HG03103 (cell line): ENCODE measurements around the gene AGAP3.
A peak's percentile ranks its signal among the peaks of the same experiment; 100 is the strongest.

Experiments
- ATAC-seq: cut with Tn5 transposase; IDR thresholded peaks from one replicate; pipeline ENCODE4 v1.9.1; 2021; ENCODE audit warnings: low read depth; ENCODE audit not compliant: unreplicated experiment

AGAP3 gene

DNA sequence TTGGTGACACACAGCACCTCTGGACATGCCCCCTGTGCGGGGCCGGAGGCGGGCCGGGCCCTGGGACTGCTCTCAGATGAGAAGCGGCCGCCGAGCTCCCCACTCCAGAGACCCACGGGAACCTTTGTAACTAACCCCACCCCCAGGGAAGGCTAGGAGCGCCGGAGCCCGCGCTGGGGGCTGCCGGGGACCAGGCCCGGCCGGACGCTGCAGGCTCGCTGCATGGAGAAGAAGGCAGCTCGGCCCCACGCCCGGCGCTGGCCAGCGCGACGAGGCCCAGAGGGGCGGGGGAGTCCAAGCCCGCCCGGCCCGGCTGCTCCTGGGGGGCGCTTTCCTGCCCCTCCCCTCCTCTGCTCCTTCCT is 36.5 kb downstream of the AGAP3 start:
- no peak for ATAC-seq

DNA sequence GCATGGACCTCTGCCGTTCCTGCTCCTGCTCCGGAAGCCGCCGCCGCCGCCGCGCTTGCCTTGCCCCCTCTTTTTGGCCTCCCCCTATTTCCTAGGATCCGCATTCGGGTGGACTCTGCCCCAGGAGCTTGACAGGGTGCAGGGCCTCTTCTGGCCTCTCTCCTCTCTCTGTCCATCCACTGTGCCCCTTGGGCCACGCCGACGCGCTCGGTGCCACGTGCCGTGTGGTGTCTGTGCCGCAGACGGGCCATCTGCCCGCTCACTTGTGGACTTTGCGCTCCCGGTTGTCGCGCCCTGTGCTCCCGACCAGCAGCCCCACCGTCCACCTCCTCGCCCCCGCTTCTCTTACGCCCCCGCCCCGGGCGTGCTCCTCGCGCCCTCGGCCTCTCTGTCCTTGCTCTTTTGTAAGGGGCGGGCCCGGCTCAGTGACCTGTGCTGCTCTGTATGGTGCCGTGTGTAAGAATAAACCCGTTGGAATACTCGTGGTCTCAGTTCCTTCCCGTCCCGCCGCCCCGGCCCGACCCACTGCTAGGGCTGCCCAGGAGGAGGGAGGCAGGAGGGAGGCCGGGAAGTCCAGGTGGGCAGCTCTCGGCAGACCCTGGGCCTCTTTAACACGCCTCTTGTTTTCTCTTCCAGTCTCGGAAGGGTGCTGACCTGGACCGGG is 37.0 kb downstream of the AGAP3 start:
- ATAC-seq: no peak

DNA sequence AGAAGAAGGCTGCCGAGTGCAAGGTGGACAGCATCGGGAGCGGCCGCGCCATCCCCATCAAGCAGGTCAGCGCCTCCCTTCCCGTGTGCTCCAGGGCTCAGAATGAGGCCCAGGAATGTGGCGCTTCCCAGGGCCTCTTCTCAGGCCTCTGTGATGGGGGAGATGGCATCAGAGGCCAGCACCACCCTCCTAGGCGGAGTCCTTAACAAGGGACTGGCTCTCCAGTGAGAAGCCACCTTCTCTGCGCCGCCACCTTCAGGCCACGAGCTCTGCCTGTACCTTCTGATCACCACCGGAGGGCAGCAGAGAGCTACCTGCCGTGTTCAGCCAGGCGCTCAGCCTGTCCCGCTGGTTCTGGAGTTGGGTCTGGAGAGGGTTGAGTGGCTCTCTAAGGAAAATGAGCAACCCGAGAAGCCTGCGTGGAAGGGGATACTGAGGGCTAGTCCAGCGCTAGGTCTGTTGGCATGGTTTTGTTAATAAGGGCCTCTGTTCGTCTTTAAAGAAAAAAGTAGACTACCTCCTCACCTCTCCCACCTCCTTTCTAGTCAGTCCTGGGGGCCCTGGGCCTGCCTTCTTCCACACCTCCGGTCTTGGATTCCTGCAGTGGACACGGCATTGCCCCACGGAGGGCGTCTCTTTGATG is 37.7 kb downstream of the AGAP3 start:
- peak; percentile 69 for ATAC-seq

DNA sequence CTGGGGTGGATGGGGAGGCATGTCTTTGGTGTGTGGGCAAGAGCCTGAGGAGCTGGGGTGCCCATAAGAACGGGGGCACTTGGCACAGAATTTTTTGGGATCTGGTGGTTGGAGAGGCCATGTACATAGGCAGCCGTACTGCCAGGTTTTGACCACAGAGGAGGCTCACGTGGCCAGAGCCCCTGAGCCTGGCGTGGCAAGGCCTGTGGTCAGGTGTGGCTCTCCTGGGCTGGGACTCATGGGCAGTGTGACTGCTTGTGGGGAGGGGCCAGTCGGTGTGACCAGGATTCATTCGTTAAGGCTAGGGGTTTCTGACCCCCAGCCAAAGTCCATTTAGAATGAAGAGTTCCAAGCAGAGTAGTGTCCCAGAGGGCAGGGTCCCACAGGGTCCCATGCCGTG is 38.2 kb downstream of the AGAP3 start:
- ATAC-seq: no peak

DNA sequence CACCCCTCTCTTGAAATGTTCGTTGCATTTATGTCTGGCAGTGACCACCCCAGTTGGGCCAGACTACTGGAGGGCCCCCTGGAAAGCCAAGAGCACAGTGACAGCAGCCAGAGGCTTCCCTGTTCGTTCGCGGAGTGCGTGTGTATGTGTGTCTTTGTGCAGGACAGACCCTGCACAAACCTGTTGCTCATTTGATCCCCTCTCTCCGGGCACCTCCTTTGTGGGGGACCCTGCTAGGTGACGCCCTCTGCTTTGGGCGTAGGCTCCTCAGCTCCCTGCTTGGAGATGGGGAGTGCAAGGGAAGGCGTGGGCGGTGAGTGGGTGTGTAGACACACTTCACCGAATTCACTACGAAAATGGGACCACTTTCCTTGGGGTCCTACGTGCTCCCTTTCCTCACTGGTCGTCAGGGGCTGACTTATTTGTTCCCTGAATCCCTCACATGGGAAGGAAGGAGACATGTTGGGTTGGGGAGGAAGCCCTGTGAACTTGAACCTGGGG is 38.7 kb downstream of the AGAP3 start:
- ATAC-seq: no peak

DNA sequence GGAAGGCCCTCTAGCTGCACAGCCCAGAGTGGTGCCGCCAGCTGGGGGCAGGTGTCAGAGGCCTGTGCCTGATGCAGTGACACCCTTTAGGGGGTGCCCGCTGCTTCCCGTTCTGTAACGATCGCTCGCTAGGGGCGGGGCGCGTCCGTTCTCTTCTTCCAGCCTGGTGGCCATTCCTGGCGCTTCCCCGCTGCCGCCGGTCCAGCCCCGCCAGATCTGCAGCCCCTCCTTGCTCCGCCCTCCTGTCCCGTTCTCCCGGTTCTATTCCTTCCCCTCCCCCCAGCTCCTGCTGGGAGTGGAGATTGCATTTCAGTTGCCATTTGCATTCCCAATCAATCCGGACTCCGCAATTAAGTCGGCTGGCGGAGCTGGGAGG is 39.2 kb downstream of the AGAP3 start:
- no peak for ATAC-seq

DNA sequence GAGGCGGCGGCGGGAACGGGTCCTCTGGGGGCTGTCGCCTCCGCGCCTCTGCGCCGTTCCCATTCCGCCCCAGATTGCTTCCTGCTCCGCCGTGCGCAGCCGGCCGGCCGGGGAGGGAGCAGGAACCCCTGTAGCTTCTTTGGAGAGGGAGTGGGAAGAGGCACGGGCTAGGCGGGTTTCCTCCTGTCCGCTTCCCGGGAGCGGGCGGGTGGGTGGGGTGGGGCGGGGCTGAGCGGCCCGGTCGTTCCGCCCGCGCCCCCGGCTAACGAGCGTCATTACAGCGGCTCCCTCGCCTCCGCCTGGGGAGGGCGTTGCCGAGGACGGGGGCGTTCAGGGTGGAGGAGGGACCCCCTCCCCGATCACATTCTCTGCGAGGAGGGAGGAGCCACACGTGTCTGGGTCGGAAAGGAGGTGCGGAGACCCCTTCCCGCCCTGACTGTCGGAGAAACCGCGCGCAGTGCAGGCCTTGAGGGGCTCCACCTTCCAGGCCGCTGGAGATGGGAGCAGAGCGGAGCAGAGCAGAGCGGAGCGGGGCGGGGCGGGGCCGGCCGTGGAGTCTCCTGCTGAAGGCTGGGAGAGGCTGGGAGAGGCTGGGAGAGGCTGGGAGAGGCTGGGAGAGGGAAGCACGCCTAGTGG is 39.7 kb downstream of the AGAP3 start:
- no peak for ATAC-seq

DNA sequence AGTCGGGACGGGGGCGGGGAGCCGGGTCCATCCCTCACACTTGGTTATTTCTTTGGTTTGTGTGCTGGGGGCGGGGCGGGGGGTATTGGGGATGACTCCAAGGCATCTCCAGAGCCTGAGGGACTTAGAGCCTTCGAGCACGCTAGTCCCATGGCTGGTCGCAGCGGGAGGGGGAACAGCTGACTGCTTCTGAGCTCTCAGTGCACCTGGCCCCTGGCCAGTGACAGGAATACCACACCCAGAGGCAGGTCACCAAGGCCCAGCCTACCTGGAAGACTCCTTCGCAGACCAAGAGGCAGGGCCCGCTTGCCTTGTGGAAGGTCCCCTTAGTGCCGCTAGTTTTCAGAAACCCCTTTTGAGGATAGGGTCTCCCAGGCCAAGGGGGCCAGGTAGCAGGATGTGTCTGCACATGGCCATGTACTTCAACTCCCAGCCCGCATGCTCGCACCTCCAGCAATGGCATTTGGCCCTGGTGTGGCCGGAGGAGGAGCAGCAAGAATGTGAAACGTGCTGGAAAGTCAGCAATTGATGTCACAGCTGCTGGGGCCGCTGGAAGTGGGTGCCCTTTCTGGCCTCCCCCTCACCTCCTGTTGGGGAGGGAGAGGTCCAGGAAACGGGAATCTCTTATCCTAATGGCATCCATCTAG is 40.3 kb downstream of the AGAP3 start:
- no peak for ATAC-seq

DNA sequence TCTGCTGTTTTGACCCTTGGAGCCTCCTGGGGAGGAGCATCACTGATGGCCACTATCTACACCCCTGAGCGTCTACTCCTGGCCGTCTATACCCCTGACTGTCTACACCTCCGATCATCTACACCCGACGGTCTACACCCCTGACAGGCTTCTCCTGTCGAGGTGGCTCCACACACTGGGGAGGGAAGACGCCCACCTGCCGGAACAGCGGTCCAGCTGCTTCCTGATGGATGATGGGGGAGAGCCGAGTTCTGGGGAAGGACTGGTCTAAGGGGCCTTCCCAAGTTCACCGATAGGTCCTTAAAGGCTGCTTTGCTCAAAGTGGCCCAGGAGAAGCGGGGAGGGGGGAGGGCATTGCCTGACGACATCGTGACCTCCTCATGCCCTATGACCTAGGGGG is 41.9 kb downstream of the AGAP3 start:
- ATAC-seq: no peak

DNA sequence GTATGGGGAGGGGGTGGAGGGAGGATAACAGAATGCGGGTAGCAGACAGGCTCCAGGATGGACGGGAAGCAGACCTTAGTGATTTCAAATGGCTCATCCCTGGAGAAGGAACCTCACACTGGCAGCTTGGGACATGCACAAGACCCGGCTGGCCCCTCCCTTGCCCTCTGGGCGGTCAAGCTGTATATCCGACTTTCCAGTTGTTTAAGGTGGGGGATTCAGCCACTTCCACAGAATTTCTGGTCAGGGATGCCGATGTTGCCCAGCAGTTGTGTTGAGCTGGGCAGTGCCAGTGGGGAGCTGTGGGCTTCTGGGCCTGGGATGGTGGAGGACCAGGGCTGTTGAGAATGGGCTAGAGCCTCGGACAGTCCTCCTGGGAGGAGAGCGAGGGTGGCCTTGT is 42.4 kb downstream of the AGAP3 start:
- no peak for ATAC-seq

DNA sequence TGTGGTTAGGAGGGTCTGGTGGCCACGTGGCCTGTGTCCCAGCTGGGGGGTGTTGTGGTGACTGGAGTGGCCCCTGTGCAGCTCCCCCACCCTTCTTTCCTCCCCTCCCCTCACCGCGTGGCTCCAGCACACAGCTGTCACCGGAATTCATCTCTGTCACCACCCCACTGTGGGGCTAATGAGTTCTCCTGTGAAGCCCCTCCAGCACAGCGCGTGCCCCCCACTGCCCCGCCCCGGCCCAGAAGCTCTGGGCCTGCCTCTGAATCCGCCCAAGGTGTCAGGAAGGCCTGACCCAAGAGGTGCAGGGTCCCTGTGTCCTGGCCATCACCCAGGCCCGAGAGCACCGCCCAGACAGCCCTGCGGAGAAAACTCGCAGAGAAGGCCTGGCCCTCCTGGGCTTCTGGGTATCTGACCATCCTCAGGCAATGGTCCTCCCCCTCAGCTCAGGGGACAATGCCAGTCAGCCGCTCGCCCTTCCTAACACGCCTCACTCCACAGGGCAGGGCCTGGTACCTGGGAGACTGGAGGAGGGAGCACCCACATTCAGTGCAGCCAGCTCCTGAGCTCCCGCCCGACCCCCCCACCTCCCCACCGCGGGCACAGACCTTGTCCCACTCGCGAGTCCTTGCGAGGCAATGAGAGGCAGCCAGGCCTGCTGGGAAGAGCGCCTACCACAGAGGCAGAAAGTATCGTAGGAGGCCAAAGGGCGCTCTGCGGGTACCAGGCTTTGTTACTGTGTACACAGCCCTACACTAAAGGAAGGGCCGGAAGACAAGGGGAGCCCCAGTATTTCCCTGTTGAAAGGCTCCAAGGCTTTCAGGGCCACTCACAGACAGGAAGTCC is 43.1 kb downstream of the AGAP3 start:
- ATAC-seq: no peak

DNA sequence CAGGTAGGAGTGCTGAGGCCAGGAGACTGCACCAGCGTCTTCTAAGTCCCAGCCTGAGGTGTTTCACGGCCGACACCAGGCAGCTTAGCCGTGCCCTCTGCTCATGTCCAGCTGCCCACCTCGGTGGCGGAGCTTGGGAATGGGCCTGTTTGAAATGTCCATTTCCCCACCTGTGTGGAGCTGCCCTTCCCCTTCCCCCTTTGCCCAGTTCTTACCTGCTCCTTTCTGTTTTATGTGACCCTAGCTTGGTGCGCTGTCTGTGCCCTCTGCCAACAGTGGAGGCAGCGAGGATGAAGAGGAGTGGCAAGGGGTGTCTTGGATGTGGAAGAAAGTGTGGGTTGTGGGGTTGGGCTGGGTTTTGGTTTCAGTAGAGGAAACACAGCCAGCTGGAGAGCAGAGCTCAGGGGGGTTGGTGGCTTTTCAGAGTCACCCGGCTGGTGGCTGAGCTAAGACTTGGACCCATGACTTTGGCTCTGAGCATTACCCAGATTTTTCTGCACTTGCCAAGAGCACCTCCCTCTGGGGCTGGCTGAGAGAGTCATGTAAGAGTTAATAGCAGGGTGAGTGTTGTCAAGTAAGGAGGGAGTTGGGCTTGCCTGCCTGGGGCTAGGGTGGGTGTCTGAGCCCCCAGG is 43.8 kb downstream of the AGAP3 start:
- ATAC-seq: no peak

DNA sequence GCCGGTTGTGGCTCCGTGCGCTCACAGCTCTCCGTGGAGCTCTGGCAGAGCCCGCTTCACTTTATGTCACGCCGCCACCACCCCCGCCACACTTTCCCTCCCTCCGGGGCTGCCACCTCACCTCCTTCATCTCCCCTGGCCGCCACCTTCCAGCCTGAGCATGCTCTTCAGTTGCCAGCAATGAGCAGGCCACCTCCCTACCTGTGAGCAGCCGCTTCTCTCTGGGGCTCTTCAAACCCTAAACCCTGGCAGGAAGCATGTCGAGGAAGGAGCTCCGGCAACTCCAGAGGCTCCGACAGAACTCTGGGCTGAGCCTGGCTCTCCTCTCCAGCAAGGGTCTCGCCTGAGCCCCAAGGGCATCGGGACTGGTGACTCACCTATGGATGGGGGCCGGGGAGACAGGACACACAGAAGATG is 44.5 kb downstream of the AGAP3 start:
- no peak for ATAC-seq

DNA sequence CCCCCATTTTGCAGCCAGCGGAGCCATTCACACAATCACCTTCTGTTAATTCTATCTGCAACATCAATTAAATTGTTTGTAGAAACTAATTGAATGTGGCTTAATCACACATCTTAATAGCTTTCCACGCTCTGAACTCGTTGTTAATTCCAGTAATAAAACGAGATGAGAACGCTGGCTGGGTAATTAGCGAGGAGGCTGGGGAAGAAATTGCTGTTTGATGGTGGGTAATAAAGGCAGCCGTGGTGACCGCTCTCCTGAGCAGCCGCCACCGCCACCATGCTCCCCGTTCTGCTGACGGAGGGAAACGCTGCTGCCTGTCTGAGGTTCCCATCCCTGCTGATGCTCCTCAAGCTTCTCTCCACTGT is 44.9 kb downstream of the AGAP3 start:
- ATAC-seq: no peak

DNA sequence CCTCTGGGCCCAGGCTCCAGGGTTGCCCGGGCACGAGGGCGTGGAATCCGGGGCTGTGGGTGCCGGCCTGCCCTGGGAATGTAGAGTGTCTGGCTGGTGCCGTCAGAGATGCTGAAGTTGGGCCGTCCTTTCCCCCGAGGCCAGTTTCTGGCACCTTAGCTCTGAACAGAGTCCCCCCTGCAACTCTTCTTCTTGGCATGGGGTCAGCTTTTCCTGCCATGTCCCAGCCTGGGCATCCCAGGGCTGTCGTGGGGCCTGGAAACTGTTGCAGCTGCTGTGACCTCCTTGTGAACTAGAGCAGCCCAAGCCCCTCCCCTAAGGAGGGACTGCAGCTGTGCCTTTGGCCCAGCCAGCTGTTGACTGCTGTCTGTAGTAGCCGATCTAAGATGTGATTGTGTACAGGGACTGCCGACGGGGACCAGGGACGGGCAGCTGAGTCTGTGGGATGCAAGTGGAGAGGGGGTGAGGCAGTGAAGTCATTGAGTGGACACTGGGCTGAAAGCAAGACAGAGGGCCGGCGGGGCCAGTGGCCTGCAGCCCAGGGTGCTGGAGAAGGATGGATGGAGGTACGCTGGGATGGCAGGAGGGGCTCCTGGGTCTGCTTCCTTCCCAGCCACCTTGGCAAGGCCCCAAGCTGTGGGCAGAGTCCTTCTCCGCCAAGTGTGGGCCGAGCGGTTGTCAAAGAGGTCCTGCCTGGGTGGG is 45.5 kb downstream of the AGAP3 start:
- no peak for ATAC-seq

DNA sequence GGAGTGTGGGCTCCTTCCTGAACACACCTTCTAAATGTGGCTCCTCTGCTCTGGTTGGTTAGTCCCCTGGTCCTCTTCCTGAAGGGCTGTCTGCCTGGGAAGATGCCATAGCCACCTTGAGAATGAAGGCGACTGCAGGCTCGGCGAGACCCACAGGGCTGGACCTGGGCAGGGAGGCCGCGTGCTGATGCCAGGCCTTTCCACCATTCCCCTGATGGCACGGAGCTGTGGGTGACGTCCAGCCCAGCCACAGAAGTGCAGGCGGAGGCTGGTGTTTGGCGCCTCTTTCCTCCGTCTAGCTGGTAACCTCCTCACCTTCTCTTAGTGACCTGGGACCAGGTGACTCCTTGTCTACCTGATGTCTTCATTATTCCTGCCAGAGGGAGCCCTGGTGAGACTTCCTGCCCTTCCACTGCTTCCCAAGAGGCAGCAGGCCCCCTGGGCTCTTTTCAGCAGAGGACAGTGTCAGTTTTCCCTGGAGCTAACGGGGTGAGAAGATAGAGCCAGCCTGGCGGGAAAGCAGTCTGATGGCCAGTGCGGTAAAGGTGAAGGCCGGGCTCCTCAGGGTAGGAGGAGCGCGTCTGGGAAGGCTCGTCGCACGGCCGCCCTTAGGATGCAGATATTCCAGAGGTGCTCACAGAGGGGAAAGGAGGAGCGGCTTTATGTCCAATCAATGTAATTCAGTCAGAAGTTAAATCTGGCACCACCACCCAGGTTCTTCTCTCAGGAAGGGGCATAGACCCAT is 46.4 kb downstream of the AGAP3 start:
- ATAC-seq: no peak

DNA sequence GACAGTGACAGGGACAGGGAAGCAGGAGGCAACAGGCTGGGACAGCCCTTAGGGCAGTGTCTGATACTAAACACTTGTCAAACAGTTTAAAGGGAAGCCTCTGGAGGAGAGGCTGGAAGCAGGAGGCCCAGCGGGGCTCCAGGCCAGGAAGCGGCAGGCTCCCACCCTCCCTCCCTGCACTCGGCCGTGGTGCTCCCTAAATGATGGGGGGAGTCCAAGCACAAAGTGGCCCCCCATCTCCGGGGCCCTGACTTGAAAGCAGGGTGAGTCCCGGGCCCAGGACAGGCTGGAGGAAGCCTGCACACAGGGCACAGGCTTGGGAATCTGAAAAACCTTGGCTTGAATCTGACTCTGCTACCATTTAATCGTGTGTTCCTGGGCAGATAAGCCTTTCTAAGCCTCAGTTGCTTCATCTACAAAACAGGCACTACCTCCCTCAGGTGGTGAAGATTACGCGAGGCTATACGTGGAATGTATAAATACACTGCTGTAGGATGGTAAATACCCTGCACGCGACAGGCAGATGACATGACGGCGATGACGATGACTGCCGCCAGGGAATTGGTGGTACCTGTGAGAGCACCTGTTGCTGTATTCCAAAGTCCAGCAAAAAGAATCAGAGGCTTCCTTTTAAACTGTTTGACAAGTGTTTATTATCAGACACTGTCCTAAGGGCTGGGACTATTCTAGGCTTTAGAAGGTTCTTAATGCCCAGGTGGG is 47.2 kb downstream of the AGAP3 start:
- no peak for ATAC-seq

DNA sequence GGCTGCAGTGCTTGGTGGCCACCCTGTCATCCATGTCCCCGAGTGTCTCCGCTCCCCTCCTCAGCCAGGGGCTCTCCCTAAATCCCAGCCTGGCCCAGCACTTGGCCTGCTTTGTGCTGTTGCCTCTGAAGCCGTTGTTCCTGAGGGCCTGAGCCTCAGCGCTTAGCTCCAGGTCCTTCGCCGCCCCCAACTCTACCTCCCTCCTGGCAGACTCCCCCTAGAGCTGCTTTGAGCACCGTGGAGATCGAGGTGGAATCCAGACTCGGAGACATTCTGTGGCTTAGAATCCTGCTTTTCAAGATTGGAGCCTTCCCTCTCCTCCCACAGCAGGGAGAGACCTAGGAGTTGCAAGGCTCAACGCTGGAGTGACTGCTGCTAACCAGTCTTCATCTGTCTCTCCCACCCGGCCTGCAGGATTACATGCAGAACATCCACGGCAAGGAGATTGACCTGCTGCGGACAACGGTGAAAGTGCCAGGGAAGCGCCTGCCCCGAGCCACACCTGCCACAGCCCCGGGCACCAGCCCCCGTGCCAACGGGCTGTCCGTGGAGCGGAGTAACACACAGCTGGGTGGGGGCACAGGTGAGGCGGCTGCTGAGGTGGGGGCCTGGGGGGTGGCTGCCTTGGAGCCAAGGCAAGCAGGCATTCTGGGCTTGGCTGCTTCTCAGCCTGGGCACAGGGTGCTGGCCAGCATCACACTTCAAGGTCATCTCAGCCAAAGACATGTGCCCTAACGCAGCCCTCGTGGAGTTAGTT is 47.9 kb downstream of the AGAP3 start:
- no peak for ATAC-seq
